CD4-positive, alpha-beta T cell treated with Interleukin-2 at 100 ng/mL for 4 hours (primary cell): ENCODE results near the gene PNKD.
A peak's percentile ranks its signal among the peaks of the same experiment; 100 is the strongest.
"Not testable (repeated sequence)": the region's sequence is repeated elsewhere in the genome, so short reads cannot be mapped to it uniquely, and the experiment has no call there.

Experiments
- DNase-seq: peaks from one replicate; pipeline ENCODE4 v3.0.0-alpha.2; 2020; ENCODE audit warnings: low spot score

The PNKD gene

GRCh38 chr2:218291318-218292047, 21.2 kb downstream of the PNKD start:
- DNase-seq, result no peak

GRCh38 chr2:218292048-218293014, 22.0 kb downstream of the PNKD start, which contains the start of gene TMBIM1:
Gene TMBIM1, minus strand, starts transcription at chr2:218292503. Its CDS starts 10,362 bp downstream, at chr2:218282141.
- DNase-seq, result peak; percentile 83

- no peak for DNase-seq
Measured at GRCh38 chr2:218293715-218294429, 23.6 kb downstream of the PNKD start.

- no peak for DNase-seq
Measured at GRCh38 chr2:218294430-218295022, 24.2 kb downstream of the PNKD start.

- no peak for DNase-seq
Measured at GRCh38 chr2:218295029-218295428, 24.7 kb downstream of the PNKD start.

- DNase-seq, result no peak
Measured at GRCh38 chr2:218296200-218296599, 25.9 kb downstream of the PNKD start.

- DNase-seq, result no peak
Measured at GRCh38 chr2:218296847-218297246, 26.5 kb downstream of the PNKD start.

- DNase-seq, result no peak
Measured at GRCh38 chr2:218298314-218298875, 28.1 kb downstream of the PNKD start.

- DNase-seq, result no peak
Measured at GRCh38 chr2:218300141-218300540, 29.8 kb downstream of the PNKD start.

- peak; percentile 94 for DNase-seq
Measured at GRCh38 chr2:218301176-218301819, 31.0 kb downstream of the PNKD start.

- no peak for DNase-seq
Measured at GRCh38 chr2:218305383-218305782, 35.1 kb downstream of the PNKD start.

GRCh38 chr2:218306184-218306920, 36.0 kb downstream of the PNKD start:
- DNase-seq, result no peak

GRCh38 chr2:218307415-218308090, 37.2 kb downstream of the PNKD start:
- DNase-seq, result no peak

GRCh38 chr2:218310853-218311540, 40.7 kb downstream of the PNKD start:
- no peak for DNase-seq

GRCh38 chr2:218311541-218312266, 41.4 kb downstream of the PNKD start:
- DNase-seq, result not testable (repeated sequence)

GRCh38 chr2:218312267-218312756, 42.0 kb downstream of the PNKD start:
- DNase-seq, result no peak

GRCh38 chr2:218313356-218313755, 43.0 kb downstream of the PNKD start:
- DNase-seq, result no peak

GRCh38 chr2:218314764-218315163, 44.4 kb downstream of the PNKD start:
- not testable (repeated sequence) for DNase-seq
